K562 (cell line): ENCODE measurements around the gene HDGFL2. TPM values are rescaled to one million over a fixed set of nuclear protein-coding genes. Genes with fewer than 3 reads are reported as not detected.

Source experiments
- ARID3B ChIP-seq: fragments of 250-450 bp; sonication (Bioruptor Pico); IDR thresholded peaks from 2 replicates; pipeline ENCODE4 v1.4.0; 2020; ENCODE audit warnings: borderline replicate concordance
- ATF4 ChIP-seq: fragments of 450-650 bp; formaldehyde crosslinking; IDR thresholded peaks from 2 replicates; pipeline ENCODE4 v1.4.0; 2022; ENCODE audit warnings: mild to moderate bottlenecking, moderate library complexity
- ATF7 ChIP-seq: fragments of 450-650 bp; IDR thresholded peaks from 2 replicates; pipeline ENCODE4 v1.7.1; 2014; ENCODE audit warnings: mild to moderate bottlenecking, moderate library complexity
- CBX2 ChIP-seq: fragments of 200-600 bp; sonication (generic); IDR thresholded peaks from one replicate; pipeline ENCODE4 v1.6.1; 2012; ENCODE audit warnings: mild to moderate bottlenecking, low read length, inconsistent platforms; ENCODE audit not compliant: insufficient read depth, poor library complexity, severe bottlenecking
- DEAF1 ChIP-seq: fragments of 450-650 bp; formaldehyde crosslinking; IDR thresholded peaks from 2 replicates; pipeline ENCODE4 v1.4.0; 2020; ENCODE audit warnings: mild to moderate bottlenecking, moderate library complexity
- HDAC6 ChIP-seq: IDR thresholded peaks from 2 replicates; pipeline ENCODE4 v1.6.1; 2012; ENCODE audit warnings: low read depth, mild to moderate bottlenecking, control low read depth, inconsistent platforms, low read length, moderate library complexity
- HEY1 ChIP-seq: fragments of 250-450 bp; sonication (Bioruptor Pico); IDR thresholded peaks from 2 replicates; pipeline ENCODE4 v1.5.0; 2020; ENCODE audit warnings: mild to moderate bottlenecking, moderate library complexity, borderline replicate concordance
- HMBOX1 ChIP-seq: sonication (generic); IDR thresholded peaks from 2 replicates; pipeline ENCODE4 v1.6.1; 2016
- MCM5 ChIP-seq: fragments of 450-650 bp; IDR thresholded peaks from 2 replicates; pipeline ENCODE4 v1.6.1; 2016; ENCODE audit warnings: low read depth
- MTA2 ChIP-seq: fragments of 450-650 bp; IDR thresholded peaks from 2 replicates; pipeline ENCODE4 v1.6.1; 2016; ENCODE audit warnings: low read depth
- MTA3 ChIP-seq: fragments of 450-650 bp; formaldehyde crosslinking; IDR thresholded peaks from 2 replicates; pipeline ENCODE4 v1.6.1; 2017; ENCODE audit warnings: mild to moderate bottlenecking, borderline replicate concordance
- NFYB ChIP-seq: IDR thresholded peaks from 2 replicates; pipeline ENCODE4 v1.6.1; 2011; ENCODE audit warnings: mild to moderate bottlenecking, moderate library complexity; ENCODE audit not compliant: insufficient read length; ENCODE audit errors: extremely low read depth
- PTRF ChIP-seq: fragments of 450-650 bp; IDR thresholded peaks from 2 replicates; pipeline ENCODE4 v1.6.1; 2016; ENCODE audit warnings: mild to moderate bottlenecking, missing genetic modification characterization, missing compliant biosample characterization
- PURB ChIP-seq: sonication (generic); formaldehyde crosslinking; IDR thresholded peaks from 2 replicates; pipeline ENCODE4 v1.9.0; 2021; ENCODE audit warnings: low read depth, mild to moderate bottlenecking, missing genetic modification reagents
- SRSF9 ChIP-seq: fragments of 200-400 bp; formaldehyde crosslinking; IDR thresholded peaks from 2 replicates; pipeline ENCODE4 v1.6.1; 2017; ENCODE audit warnings: low read depth, low read length, borderline replicate concordance
- TBP ChIP-seq: optimal IDR thresholded peaks from 2 replicates; pipeline ENCODE3; 2011; ENCODE audit warnings: low read depth, low read length, improper control_type of control experiment
- TCF3 ChIP-seq: sonication (generic); formaldehyde crosslinking; IDR thresholded peaks from 2 replicates; pipeline ENCODE4 v1.4.0; 2020; ENCODE audit warnings: mild to moderate bottlenecking, missing genetic modification reagents
- USF2 ChIP-seq: sonication (generic); formaldehyde crosslinking; IDR thresholded peaks from 2 replicates; pipeline ENCODE4 v1.5.0; 2020; ENCODE audit warnings: missing genetic modification reagents
- ZNF197 ChIP-seq: fragments of 200-800 bp; sonication (Bioruptor generic); IDR thresholded peaks from 2 replicates; pipeline ENCODE4 v1.6.1; 2016; ENCODE audit warnings: low read depth, missing genetic modification characterization, missing compliant biosample characterization
- ZNF23 ChIP-seq: fragments of 250-450 bp; sonication (Bioruptor Pico); IDR thresholded peaks from 2 replicates; pipeline ENCODE4 v1.4.0; 2020; ENCODE audit warnings: mild to moderate bottlenecking
- ZNF41 ChIP-seq: fragments of 250-450 bp; sonication (Bioruptor Pico); conservative IDR thresholded peaks from 2 replicates; pipeline ENCODE4 v1.4.0; 2020; ENCODE audit warnings: mild to moderate bottlenecking
- ZNF444 ChIP-seq: fragments of 250-450 bp; sonication (Bioruptor Pico); IDR thresholded peaks from 2 replicates; pipeline ENCODE4 v1.4.0; 2020; ENCODE audit warnings: mild to moderate bottlenecking, moderate library complexity
- polyA plus RNA-seq, 8 experiments: library from polyadenylated mRNA; depleted of rRNA in 4 of 8; stranded (reverse) in 5 of 8; unstranded in 3 of 8; fragments of >200 nt; fragmentation: Nextera tagmentation in 2 of 8; fragmentation: Illumina TruSeq in 1 of 8; extraction: Ambion mirVana in 2 of 8; extraction: Trizol in 1 of 8; gene quantifications; 2 replicates each; pipeline versions ENCODE4 v1.2.1 to v1.2.3, GENCODE V29; 2011 to 2014; ENCODE audit warnings: inconsistent platforms in 1 of 8, missing spikeins in 1 of 8
- total RNA-seq, 7 experiments: library from RNA; depleted of rRNA in 6 of 7; stranded (reverse); fragments of >200 nt in 6 of 7; fragmentation: Illumina TruSeq in 2 of 7; extraction: Trizol in 2 of 7; gene quantifications; 2 replicates each; pipeline versions ENCODE4 v1.2.1 to v1.2.3, GENCODE V29; 2011 to 2021; ENCODE audit warnings: low replicate concordance in 1 of 7

Gene HDGFL2
- total and polyA plus RNA-seq, 9 of the 15 experiments (the other 6 are each of a cell fraction or from before 2014, with no cell fraction given): 0.13 to 61.7 (median 16.0) TPM

- TF ChIP-seq HEY1 (CRISPR knock-in tag) (no peak), ARID3B (CRISPR knock-in tag) (no peak), SRSF9 (no peak), ATF7 (peak; percentile 75), HMBOX1 (no peak), PTRF (tag) (no peak), MCM5 (no peak), ZNF197 (CRISPR knock-in tag) (no peak), CBX2 (no peak), MTA2 (no peak), NFYB (no peak), USF2 (CRISPR knock-in tag) (peak; percentile 93), ZNF23 (no peak), TCF3 (CRISPR knock-in tag) (peak; percentile 37), MTA3 (0 out of 2 replicates have a peak, but pooled peaks have one; percentile 19), ZNF41 (no peak), ZNF444 (CRISPR knock-in tag) (no peak), TBP (peak; percentile 8), PURB (CRISPR knock-in tag) (no peak), DEAF1 (CRISPR knock-in tag) (no peak), ATF4 (no peak), HDAC6 (no peak)
These were observed 14.3 kb upstream of the HDGFL2 start, which contains the start of gene UBXN6 (continued) for GRCh38 chr19:4457654-4458395.
